Measurements from ENCODE around the gene MLLT10. TPM values are rescaled to one million over a fixed set of nuclear protein-coding genes. Genes with fewer than 3 reads are reported as not detected.

The MLLT10 gene
- total and polyA plus RNA-seq, 2 donors (not counting 3 experiments of a cell fraction or from before 2014, with no cell fraction given) = 35.4 to 54.0 TPM

GRCh38 chr10:21514818-21515351, 19.1 kb upstream of the MLLT10 start:
- DNase-seq (ENCODE audit: low read depth, low spot score) (no peak), FAIRE-seq (no peak)
- TF ChIP-seq FOS (IDR thresholded peaks at IDR 0.05; ENCODE audit: borderline replicate concordance, insufficient read depth, low read length) (no peak), MAX (IDR thresholded peaks at IDR 0.05; ENCODE audit: insufficient read depth, insufficient read length) (no peak), JUN (IDR thresholded peaks at IDR 0.05; ENCODE audit: borderline replicate concordance, insufficient read depth, insufficient read length, low read depth) (no peak), POLR2A (IDR thresholded peaks at IDR 0.05; ENCODE audit: low read depth, low read length) (no peak), CTCF (IDR thresholded peaks at IDR 0.05; ENCODE audit: extremely low read depth in 1 of 2, insufficient read depth in 1 of 2, low read depth in 1 of 2, low read length in 2 of 2) (no peak), MYC (IDR thresholded peaks at IDR 0.05; ENCODE audit: low read depth, low read length) (no peak), EZH2 (IDR thresholded peaks at IDR 0.05; ENCODE audit: borderline replicate concordance, low read depth, low read length, severe bottlenecking) (no peak), GATA2 (IDR thresholded peaks at IDR 0.05; ENCODE audit: insufficient read depth, insufficient read length, low read depth, low read length) (no peak), POLR2AphosphoS5 (IDR thresholded peaks at IDR 0.05; ENCODE audit: insufficient read depth, low read depth, low read length) (no peak)
- Histone ChIP-seq H3K4me2 (ENCODE audit: insufficient read depth, low read length) (no peak overlapping the region), H3K36me3 (ENCODE audit: control insufficient read depth in 2 of 2, extremely low read depth in 1 of 2, insufficient read depth in 2 of 2, low read length in 2 of 2) (no peaks in the 10 kb centered on the region), H3K9me3 (replicated peaks; ENCODE audit: control insufficient read depth, insufficient read depth, low read length) (no peaks in the 10 kb centered on the region), H3K4me3 (replicated peaks in 1 of 3; ENCODE audit: insufficient read depth in 1 of 3, low read depth in 1 of 3, low read length in 3 of 3) (no peak overlapping the region), H3K27ac (ENCODE audit: insufficient read depth, low read depth, low read length) (no peak overlapping the region), H4K20me1 (replicated peaks; ENCODE audit: control insufficient read depth, extremely low read depth, insufficient read depth, low read length) (no peaks in the 10 kb centered on the region), H2AFZ (ENCODE audit: low read depth, low read length) (no peak overlapping the region), H3K9ac (replicated peaks; ENCODE audit: extremely low read depth, insufficient read depth, low read length) (no peak overlapping the region), H3K27me3 (ENCODE audit: control insufficient read depth in 2 of 2, insufficient read depth in 2 of 2, low read length in 2 of 2) (no peaks in the 10 kb centered on the region), H3K9me1 (replicated peaks; ENCODE audit: control insufficient read depth, extremely low read depth, insufficient read depth, low read length) (no peaks in the 10 kb centered on the region), H3K4me1 (ENCODE audit: control insufficient read depth, extremely low read depth, insufficient read depth, low read length) (peaks cover 24% of the 10 kb centered on the region), H3K79me2 (ENCODE audit: control insufficient read depth, insufficient read depth, low read length) (no peaks in the 10 kb centered on the region)
- intact Hi-C loops (cut with micrococcal nuclease) (loop anchor here (5.0 kb wide), 1 partner anchor 487 kb away; the partner anchor contains the start of gene DNAJC1), dilution Hi-C loops (cut with MboI; ENCODE audit: extremely low pct_ligation_motif_present, low sequenced_read_pairs) (no loop called here)
- no TSS peak for BruUV-seq (replicated peaks)
- ChIA-PET POLR2A (no interaction called here), CTCF (interaction anchor here (2.0 kb wide), 1 partner anchor 236 kb away, joined by 10 read pairs; no protein-coding TSS in a partner anchor)

Measured in endothelial cell of umbilical vein (primary cell).